ENCODE data around the gene RNF175.

RNF175 gene

DNA sequence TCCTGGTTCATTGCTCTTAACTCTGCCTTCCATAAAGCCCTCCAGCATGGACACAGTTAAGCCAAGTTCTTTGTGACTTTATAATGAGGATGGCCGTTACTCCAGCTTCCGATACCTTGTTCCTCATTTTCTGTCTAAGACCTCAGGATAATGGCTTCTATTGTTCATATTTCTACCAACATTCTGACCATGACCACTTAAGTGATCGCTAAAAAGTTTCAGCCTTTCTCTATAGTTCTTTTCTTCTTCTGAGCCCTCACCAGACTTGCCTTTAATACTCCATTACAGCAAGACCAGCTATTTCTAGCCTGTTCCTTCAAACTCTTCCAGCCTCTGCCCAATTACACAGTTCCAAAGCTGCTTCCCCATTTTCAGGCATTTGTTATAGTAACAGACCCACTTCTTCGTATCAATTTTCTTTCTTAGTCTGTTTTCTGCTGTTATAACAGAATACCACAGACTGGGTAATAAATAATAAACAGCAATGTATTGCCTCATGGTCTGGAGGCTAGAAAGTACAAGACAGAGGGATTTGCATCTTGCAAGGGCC is 12.3 kb downstream of the RNF175 start:
- no peak for DNase-seq (ENCODE audit: low spot score)

DNA sequence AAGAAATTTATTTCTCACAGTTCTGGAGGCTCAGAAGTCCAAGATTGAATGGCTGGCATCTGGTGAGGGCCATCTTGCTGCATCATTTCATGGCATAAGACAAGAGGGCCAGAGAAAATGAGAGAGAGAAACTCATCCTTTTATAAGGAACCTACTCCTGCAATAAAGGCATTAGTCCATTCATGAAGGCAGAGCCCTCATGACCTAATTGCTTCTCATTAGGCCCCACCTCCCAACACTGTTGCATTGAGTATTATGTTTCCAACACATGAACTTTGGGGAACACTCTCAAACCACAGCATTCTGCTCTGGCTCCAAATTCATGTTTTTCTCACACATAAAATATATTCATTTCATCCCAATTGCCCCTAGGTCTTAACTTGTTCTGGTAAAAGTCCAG is 14.2 kb downstream of the RNF175 start:
- no peak for DNase-seq (ENCODE audit: low spot score)

- no peak for DNase-seq (ENCODE audit: low spot score)
Measured at GRCh38 chr4:153741541-153741940, 18.3 kb downstream of the RNF175 start.

- DNase-seq (ENCODE audit: low spot score), result no peak
Measured at GRCh38 chr4:153735906-153736461, 23.8 kb downstream of the RNF175 start.

DNA sequence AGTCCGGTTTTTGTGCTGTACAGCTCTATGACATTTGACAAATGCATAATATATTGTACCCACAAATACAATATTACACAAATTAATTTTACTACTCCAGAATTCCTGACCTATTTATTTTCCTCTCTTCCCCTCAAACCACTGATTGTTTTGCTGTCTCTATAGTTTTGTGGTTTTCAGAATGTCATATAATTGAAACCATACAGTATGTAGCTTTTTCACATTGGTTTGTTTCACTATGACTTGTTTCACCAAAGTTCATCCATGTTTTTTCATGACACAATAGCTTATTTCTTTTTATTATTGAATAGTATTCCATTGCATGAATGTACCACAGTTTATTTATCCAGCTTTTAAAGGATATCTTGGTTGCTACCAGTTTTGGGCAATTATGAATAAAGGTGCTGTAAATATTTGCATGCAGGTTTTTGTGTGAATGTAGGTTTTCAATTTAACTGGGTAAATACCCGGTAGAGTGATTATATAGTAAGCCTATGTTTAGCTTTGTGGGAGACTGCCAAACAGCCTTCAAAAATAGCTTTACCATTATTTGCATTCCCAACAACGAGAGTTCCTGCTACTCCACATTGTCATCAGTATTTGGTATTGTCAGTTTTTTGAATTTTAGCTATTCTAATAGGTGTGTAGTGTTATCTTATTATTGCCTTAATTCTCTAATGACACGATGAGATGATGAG is 25.9 kb downstream of the RNF175 start:
- DNase-seq (ENCODE audit: low spot score), result no peak

- no peak for DNase-seq (ENCODE audit: low spot score)
Measured at GRCh38 chr4:153731239-153731638, 28.6 kb downstream of the RNF175 start.

DNA sequence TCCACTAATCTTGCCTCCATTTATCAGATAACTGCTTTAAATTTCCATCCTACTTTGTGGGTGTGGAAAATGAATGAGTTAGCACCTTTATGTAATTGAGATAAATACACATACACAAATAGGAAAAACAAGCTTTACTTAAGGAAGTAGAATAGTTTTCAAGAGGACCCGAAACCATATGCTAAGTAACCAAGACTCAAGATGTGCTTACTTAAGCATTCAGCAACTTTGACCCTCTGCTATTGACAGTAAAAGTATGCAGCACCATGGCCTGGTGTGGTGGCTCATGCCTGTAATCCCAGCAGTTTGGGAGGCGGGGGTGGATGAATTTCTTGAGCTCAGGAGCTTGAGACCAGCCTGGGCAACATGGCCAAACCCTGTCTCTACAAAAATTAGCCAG is 29.9 kb downstream of the RNF175 start:
- DNase-seq (ENCODE audit: low spot score), result no peak

DNA sequence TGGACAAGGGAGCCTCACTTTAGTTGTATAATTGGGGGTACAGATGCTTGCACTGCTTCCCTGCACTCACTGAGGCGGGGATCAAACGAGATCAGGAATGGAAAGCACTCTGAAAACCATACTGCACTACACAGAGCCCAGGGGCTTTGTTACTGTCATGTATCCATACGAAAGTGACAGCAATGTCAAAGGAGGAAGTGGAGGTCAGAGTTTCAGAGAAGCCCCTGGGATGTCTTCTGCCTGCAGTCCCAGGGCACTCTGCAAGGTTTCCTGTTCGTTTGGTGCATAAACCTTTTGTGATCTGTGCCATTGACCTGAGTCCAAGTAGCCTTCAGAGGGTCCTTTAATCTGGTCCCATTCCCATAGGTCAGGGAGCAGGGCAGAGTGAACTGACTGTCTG is 31.2 kb downstream of the RNF175 start:
- no peak for DNase-seq (ENCODE audit: low spot score)

DNA sequence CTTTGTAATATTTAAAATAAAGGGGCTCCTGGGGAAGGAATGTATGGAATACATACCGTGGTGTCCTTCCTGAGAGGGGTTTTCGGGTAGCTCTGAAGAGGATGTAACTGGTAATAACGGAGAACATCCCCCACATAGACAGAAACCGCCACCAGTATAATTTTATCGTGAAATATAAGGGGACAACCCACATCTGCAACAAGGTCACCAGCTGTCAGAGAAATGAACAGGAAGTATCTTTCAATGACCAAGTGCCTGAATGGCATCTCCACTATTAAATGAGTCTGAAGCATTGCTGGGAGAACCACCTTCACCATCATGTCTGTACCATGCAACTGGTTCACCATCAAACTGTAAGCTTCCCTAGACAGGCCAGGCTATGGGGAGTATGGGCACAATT is 31.7 kb downstream of the RNF175 start:
- DNase-seq (ENCODE audit: low spot score), result no peak

DNA sequence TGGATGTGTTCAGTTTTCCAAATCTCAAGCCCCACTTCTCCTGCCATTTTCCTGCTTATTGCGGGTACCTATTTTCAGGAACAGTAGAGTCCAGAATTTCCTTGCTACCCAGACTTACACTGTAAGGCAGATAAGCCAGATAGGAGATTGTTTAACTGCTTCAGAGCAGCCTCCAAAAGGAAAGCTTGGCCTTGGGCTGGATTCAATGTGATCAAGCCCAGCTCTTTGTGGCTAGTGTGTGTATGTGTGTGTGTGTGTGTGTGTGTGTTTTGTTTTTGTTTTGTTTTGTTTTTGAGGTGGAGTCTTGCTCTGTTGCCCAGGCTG is 34.0 kb downstream of the RNF175 start:
- no peak for DNase-seq (ENCODE audit: low spot score)

DNA sequence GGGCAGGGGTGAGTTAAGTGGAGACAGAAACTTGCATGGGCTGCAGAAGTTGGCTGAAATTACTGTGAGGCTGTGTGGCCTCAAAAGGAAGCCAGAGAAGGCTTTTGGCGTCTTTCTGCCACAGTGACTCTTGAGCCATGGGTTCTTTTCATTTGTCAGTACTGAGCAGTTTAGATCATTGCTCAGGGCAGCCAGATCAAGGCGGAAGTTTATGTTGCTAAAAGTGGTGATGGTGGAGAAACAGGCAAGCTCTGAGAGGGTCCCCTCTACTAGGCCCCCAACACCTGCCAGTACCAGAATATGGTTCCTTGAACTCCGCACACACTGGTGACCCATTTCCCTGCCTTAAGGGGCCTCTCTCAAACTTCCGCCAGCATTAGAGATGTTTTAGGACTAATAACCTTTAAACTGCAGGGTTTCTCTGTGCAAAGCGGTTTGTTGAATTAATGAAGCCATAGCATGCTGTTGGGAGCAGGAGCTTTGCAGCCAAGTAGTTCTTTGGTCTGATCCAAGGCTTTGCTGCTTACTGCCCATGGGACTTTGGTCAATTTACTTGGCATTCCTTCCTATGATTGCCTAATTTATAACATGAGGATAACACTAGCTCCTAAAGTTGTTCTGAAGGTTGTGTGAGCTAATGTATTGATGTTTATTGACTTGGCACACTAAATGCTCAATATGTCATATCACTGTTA is 34.5 kb downstream of the RNF175 start:
- no peak for DNase-seq (ENCODE audit: low spot score)

DNA sequence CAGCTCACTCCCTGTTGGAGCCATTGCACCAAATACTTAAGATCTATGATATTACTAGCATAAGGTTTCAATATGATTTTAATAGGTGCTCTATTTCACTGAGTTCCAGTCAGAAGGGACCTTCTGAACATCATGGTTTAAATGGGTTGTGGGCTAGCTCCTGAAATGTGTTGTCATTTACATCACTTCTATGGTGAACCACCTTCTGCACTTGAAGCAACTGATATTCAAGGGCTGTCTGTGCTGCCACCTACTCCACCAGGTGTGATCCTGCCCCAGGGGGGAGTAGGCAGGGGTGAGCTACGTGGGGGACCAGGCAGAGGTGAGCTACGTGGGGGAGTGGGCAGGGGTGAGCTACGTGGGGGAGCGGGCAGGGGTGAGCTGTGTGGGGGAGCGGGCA is 35.2 kb downstream of the RNF175 start:
- no peak for DNase-seq (ENCODE audit: low spot score)

- DNase-seq (ENCODE audit: low spot score), result no peak
Measured at GRCh38 chr4:153722036-153722435, 37.8 kb downstream of the RNF175 start.

GRCh38 chr4:153713866-153714646 is 45.8 kb downstream of the RNF175 start:
- no peak for DNase-seq (ENCODE audit: low spot score)

- no peak for DNase-seq (ENCODE audit: low spot score)
Measured at GRCh38 chr4:153710681-153711080, 49.1 kb downstream of the RNF175 start.

GRCh38 chr4:153706519-153706918 is 53.3 kb downstream of the RNF175 start:
- no peak for DNase-seq (ENCODE audit: low spot score)

DNA sequence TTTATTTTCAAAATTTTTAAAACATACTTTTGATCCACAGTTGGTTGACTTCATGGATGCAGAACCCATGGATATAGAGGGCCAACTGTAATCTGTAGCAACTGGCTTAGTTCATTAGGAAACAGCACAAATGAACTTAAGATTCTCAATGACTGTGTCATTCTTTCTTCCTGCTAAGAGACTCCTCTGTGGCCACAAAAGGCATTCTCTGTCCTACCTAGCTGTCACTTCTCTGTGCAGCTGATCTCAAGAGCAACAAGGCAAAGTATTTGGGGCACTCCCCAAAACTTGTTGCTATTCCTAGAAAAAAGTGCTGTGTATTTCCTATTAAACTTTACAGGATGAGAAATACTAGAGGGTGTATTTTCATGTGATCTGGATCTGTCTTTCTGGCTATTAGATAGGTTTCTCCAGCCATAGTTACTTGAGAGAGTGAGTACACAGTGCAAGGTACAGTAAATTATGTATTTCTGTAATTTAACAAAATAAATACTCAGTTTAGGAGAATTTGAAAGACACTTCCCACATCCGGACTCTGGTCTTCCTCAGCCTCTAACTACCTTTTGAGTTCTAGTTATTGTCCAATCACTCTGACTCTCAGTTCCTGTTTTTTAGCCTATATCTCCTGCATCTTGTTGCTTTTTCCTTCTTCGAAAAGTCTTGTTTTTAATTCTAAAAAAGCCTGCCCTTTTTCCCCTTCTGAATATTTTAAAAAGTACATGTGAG is 53.9 kb downstream of the RNF175 start:
- no peak for DNase-seq (ENCODE audit: low spot score)

GRCh38 chr4:153704522-153704921 is 55.3 kb downstream of the RNF175 start:
- DNase-seq (ENCODE audit: low spot score), result no peak

GRCh38 chr4:153684971-153685371 is 74.9 kb downstream of the RNF175 start:
- DNase-seq (ENCODE audit: low spot score), result no peak

- DNase-seq (ENCODE audit: low spot score), result no peak
Measured at GRCh38 chr4:153684182-153684970, 75.4 kb downstream of the RNF175 start, which contains the start of gene TLR2. TLR2 (plus strand) TSS chr4:153684280; CDS start chr4:153702908, 18,628 bp downstream.

DNA sequence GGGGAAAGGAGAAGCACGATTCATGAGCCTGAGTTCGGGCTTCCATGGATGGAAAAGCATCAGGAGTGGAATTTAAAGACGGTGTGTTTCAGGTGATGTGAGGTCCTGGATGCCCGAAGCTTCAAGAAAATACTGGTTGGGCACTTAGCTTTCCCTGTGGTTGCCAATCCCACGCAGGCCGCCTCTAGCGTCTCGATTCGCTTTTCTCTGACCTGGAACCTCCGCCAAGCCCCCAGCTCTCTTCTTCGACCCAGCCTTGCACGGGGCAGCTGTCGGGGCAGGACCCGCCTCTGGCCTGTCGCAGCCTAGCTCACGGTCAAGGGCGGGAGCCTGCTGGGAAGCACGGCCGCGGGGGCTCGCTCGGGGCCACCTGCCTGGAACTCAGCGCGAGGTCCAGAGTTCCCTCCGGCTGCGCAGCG is 76.1 kb downstream of the RNF175 start:
- DNase-seq (ENCODE audit: low spot score), result no peak
